ENCODE measurements around the gene ZBP1.

The ZBP1 gene

GRCh38 chr20:57579331-57579897 is 40.8 kb downstream of the ZBP1 start:
- no peaks in the 10 kb centered on the region for H3K9me2 ChIP-seq (replicated peaks; ENCODE audit: control insufficient read depth, low read length)
- H3K36me3 ChIP-seq (ENCODE audit: control insufficient read depth, low read length): no peaks in the 10 kb centered on the region
- H3K9me3 ChIP-seq (ENCODE audit: control insufficient read depth, insufficient read depth, low read length): no peaks in the 10 kb centered on the region
- H3K4me2 ChIP-seq (ENCODE audit: low read length): no peak overlapping the region
- H4K20me1 ChIP-seq (ENCODE audit: control insufficient read depth, insufficient read depth, low read depth, low read length): peaks cover 3% of the 10 kb centered on the region; the same call in 1 of the 2 replicates
- H3K4me1 ChIP-seq (ENCODE audit: control insufficient read depth, low read length): no peaks in the 10 kb centered on the region
- TF ChIP-seq EZH2phosphoT487 (IDR thresholded peaks at IDR 0.05; ENCODE audit: borderline replicate concordance, low read length) (no peak), CTCF (IDR thresholded peaks at IDR 0.05; ENCODE audit: low read depth, low read length, poor library complexity, severe bottlenecking) (no peak)
- H3F3A ChIP-seq (ENCODE audit: control insufficient read depth, insufficient read depth): no peaks in the 10 kb centered on the region
- no peak overlapping the region for H3K27ac ChIP-seq (ENCODE audit: low read depth, low read length)
- H3K79me2 ChIP-seq (ENCODE audit: control insufficient read depth, low read length): no peaks in the 10 kb centered on the region
- peaks cover 77% of the 10 kb centered on the region for H3K27me3 ChIP-seq (ENCODE audit: control insufficient read depth, low read length)
- H3K4me3 ChIP-seq (ENCODE audit: low read length): no peak overlapping the region

DNA sequence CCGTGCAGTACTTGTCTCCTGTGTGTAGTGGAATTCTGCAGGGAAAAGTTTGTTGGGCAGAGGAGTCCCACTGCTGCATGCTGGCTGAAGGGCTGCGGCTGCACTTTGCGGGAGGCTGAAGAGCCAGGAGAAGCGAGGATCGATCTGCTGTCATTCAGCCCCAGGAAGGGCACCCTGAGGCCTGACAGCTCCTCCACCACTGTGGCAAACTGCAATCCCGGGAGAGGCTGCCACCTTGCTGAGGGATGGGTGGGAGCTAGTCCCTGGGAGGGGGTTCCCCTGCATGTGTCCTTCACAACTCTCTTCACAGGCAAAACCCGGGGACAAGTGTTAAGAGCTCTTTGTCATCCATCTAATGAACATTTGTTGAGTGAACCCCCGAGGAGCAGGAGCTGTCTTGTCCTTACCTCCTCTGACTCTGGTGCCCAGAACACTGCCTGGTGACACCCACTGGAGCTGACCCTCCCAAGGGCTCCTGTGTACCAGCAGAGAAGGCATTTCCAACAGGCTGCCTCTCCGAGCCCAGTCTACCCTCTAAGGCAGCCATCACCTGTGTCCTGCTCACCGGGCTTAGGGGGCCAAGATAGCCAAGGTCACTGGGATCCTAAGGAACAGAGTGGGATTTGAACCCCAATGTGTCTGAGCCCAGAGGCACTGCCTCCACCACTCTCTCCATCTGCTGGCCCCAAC is 41.6 kb downstream of the ZBP1 start:
- TF ChIP-seq EZH2phosphoT487 (IDR thresholded peaks at IDR 0.05; ENCODE audit: borderline replicate concordance, low read length): no peak
- no peak for TF ChIP-seq CTCF (IDR thresholded peaks at IDR 0.05; ENCODE audit: low read depth, low read length, poor library complexity, severe bottlenecking)

DNA sequence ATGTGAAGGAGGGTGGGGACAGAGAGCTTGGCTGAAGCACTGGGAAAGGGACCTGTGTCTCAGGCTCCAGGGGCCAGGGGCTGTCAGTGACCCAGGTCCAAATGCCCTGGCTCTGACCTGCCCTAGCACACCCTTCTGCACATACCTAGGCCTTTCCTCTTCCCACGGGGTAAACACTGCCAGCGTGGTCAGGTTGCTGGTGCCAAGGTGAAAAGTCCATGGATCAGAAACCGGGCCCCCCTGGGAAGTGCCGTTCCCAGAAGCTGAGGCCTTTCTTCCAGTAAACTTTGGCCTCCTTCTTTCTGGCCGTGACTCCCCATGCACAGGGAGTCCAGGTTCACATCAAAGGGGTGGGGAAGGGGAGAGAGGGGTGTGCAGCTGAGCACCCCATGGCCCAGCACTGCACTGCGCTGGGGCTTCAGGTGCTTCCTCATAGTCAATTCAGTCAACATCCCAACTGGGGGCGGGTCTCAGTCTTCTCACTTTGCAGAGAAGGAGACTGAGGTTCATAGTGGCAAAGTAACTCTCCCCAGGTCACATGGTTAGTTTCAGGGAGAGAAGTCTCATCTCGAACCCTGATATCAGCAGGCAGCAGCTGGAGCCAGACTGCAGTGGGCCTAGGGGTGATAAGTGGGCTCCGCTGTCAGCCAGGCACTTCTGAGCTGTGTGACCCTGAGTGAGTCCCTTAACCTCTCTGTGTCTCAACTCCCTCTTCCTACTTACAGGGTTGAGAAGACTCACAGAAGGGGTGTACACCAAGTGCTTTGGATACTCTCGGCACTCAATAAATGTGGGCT is 42.3 kb downstream of the ZBP1 start:
- H3K27ac ChIP-seq (ENCODE audit: low read depth, low read length): no peak overlapping the region
- H4K20me1 ChIP-seq (ENCODE audit: control insufficient read depth, insufficient read depth, low read depth, low read length): peaks cover 3% of the 10 kb centered on the region; the same call in 1 of the 2 replicates
- TF ChIP-seq EZH2phosphoT487 (IDR thresholded peaks at IDR 0.05; ENCODE audit: borderline replicate concordance, low read length) (no peak), CTCF (IDR thresholded peaks at IDR 0.05; ENCODE audit: low read depth, low read length, poor library complexity, severe bottlenecking) (no peak)
- no peaks in the 10 kb centered on the region for H3K79me2 ChIP-seq (ENCODE audit: control insufficient read depth, low read length)
- no peaks in the 10 kb centered on the region for H3K4me1 ChIP-seq (ENCODE audit: control insufficient read depth, low read length)
- no peak overlapping the region for H3K4me3 ChIP-seq (ENCODE audit: low read length)
- no peaks in the 10 kb centered on the region for H3K36me3 ChIP-seq (ENCODE audit: control insufficient read depth, low read length)
- H3K27me3 ChIP-seq (ENCODE audit: control insufficient read depth, low read length): peaks cover 73% of the 10 kb centered on the region
- no peaks in the 10 kb centered on the region for H3K9me2 ChIP-seq (replicated peaks; ENCODE audit: control insufficient read depth, low read length)
- H3F3A ChIP-seq (ENCODE audit: control insufficient read depth, insufficient read depth): no peaks in the 10 kb centered on the region
- no peak overlapping the region for H3K4me2 ChIP-seq (ENCODE audit: low read length)
- no peaks in the 10 kb centered on the region for H3K9me3 ChIP-seq (ENCODE audit: control insufficient read depth, insufficient read depth, low read length)

More for the DNA sequence above, 41.6 kb downstream of the ZBP1 start:
- H3K36me3 ChIP-seq (ENCODE audit: control insufficient read depth, low read length): no peaks in the 10 kb centered on the region
- no peaks in the 10 kb centered on the region for H3K79me2 ChIP-seq (ENCODE audit: control insufficient read depth, low read length)
- no peak overlapping the region for H3K4me2 ChIP-seq (ENCODE audit: low read length)
- no peaks in the 10 kb centered on the region for H3K9me3 ChIP-seq (ENCODE audit: control insufficient read depth, insufficient read depth, low read length)
- H3K4me3 ChIP-seq (ENCODE audit: low read length): no peak overlapping the region
- no peaks in the 10 kb centered on the region for H3K4me1 ChIP-seq (ENCODE audit: control insufficient read depth, low read length)
- peaks cover 3% of the 10 kb centered on the region; the same call in 1 of the 2 replicates for H4K20me1 ChIP-seq (ENCODE audit: control insufficient read depth, insufficient read depth, low read depth, low read length)
- no peaks in the 10 kb centered on the region for H3K9me2 ChIP-seq (replicated peaks; ENCODE audit: control insufficient read depth, low read length)
- no peaks in the 10 kb centered on the region for H3F3A ChIP-seq (ENCODE audit: control insufficient read depth, insufficient read depth)
- H3K27me3 ChIP-seq (ENCODE audit: control insufficient read depth, low read length): peaks cover 75% of the 10 kb centered on the region
- H3K27ac ChIP-seq (ENCODE audit: low read depth, low read length): no peak overlapping the region
